ENCODE data around the gene RTEL1.
A peak's percentile ranks its signal among the peaks of the same experiment; 100 is the strongest.
"Not testable (repeated sequence)": the region's sequence is repeated elsewhere in the genome, so short reads cannot be mapped to it uniquely, and the experiment has no call there.

RTEL1 gene

GRCh38 chr20:63657937-63658748, at the start of gene RTEL1:
RTEL1 (plus strand) TSS chr20:63658312; CDS start chr20:63659403, 1,091 bp downstream.
- DNase-seq, result peak; percentile 76

- DNase-seq, result no peak
Observed at GRCh38 chr20:63610581-63611435, 47.3 kb upstream of the RTEL1 start.

GRCh38 chr20:63611646-63612045, 46.5 kb upstream of the RTEL1 start:
- DNase-seq, result no peak

GRCh38 chr20:63612276-63612931, 45.7 kb upstream of the RTEL1 start:
- DNase-seq, result no peak

GRCh38 chr20:63613863-63614594, 44.1 kb upstream of the RTEL1 start:
- not testable (repeated sequence) for DNase-seq

GRCh38 chr20:63617092-63617875, 40.8 kb upstream of the RTEL1 start:
- no peak for DNase-seq

- no peak for DNase-seq
Observed at GRCh38 chr20:63617876-63618265, 40.2 kb upstream of the RTEL1 start.

- DNase-seq, result no peak
Observed at GRCh38 chr20:63618291-63618980, 39.7 kb upstream of the RTEL1 start.

- no peak for DNase-seq
Observed at GRCh38 chr20:63619086-63619485, 39.0 kb upstream of the RTEL1 start.

- no peak for DNase-seq
Observed at GRCh38 chr20:63619505-63619904, 38.6 kb upstream of the RTEL1 start.

GRCh38 chr20:63620991-63621390, 37.1 kb upstream of the RTEL1 start:
- no peak for DNase-seq

- no peak for DNase-seq
Observed at GRCh38 chr20:63622096-63622495, 36.0 kb upstream of the RTEL1 start.

GRCh38 chr20:63622732-63623131, 35.4 kb upstream of the RTEL1 start:
- no peak for DNase-seq

- no peak for DNase-seq
Observed at GRCh38 chr20:63624486-63624885, 33.6 kb upstream of the RTEL1 start.

- DNase-seq, result no peak
Observed at GRCh38 chr20:63625771-63626423, 32.2 kb upstream of the RTEL1 start.

- peak; percentile 24 for DNase-seq
Observed at GRCh38 chr20:63626424-63627128, 31.5 kb upstream of the RTEL1 start, which contains the start of gene GMEB2. GMEB2 (minus strand) TSS chr20:63627101; CDS start chr20:63619397, 7,704 bp downstream.

- DNase-seq, result peak; percentile 75
Observed at GRCh38 chr20:63627129-63627750, 30.9 kb upstream of the RTEL1 start.

GRCh38 chr20:63627751-63628245, 30.3 kb upstream of the RTEL1 start:
- no peak for DNase-seq
